DND-41 (cell line): ENCODE results near the gene TMEM106B.
A peak's percentile ranks its signal among the peaks of the same experiment; 100 is the strongest.

Source experiments
- ATAC-seq: fragments of 200-7000 bp; cut with Tn5 transposase; 3 replicates; pipeline ENCODE4 v1.9.1; 2021; ENCODE audit warnings: low read depth; ENCODE audit not compliant: insufficient read depth
- DNase-seq: peaks from one replicate; pipeline ENCODE4 v3.0.0-alpha.2; 2020
- H2AFZ ChIP-seq: 2 replicates; pipeline ENCODE4 v1.6.0; 2012; ENCODE audit warnings: low read depth, low read length
- H3K27ac ChIP-seq: 2 replicates; pipeline ENCODE4 v1.5.1; 2012; ENCODE audit warnings: low read length, inconsistent platforms
- H3K27me3 ChIP-seq: fragments of 200-600 bp; sonication (generic); 2 replicates; pipeline ENCODE4 v1.6.0; 2012; ENCODE audit warnings: low read length, mild to moderate bottlenecking, inconsistent platforms; ENCODE audit not compliant: insufficient read depth, poor library complexity
- H3K36me3 ChIP-seq: 2 replicates; pipeline ENCODE4 v1.5.1; 2012; ENCODE audit warnings: low read length, inconsistent platforms; ENCODE audit not compliant: insufficient read depth
- H3K4me1 ChIP-seq: 2 replicates; pipeline ENCODE4 v1.5.1; 2012; ENCODE audit warnings: mild to moderate bottlenecking, low read length; ENCODE audit not compliant: insufficient read depth
- H3K4me2 ChIP-seq: 2 replicates; pipeline ENCODE4 v1.6.0; 2012; ENCODE audit warnings: mild to moderate bottlenecking, moderate library complexity, low read length, inconsistent platforms; ENCODE audit not compliant: insufficient read depth
- H3K4me3 ChIP-seq, 2 experiments: fragments of 200-600 bp in 1 of 2; shearing (Covaris generic) in 1 of 2; 2 replicates each; pipeline ENCODE4 v1.5.1; 2012 to 2016; ENCODE audit warnings: inconsistent platforms in 2 of 2, low read length in 2 of 2, mild to moderate bottlenecking in 2 of 2, low read depth in 1 of 2, moderate library complexity in 1 of 2
- H3K79me2 ChIP-seq: 2 replicates; pipeline ENCODE4 v1.6.0; 2012; ENCODE audit warnings: low read length, inconsistent platforms; ENCODE audit not compliant: insufficient read depth
- H3K9ac ChIP-seq: 2 replicates; pipeline ENCODE4 v1.6.0; 2012; ENCODE audit warnings: low read depth, mild to moderate bottlenecking, inconsistent platforms, low read length, moderate library complexity
- H3K9me3 ChIP-seq: 2 replicates; pipeline ENCODE4 v1.5.1; 2012; ENCODE audit warnings: low read length, moderate library complexity, mild to moderate bottlenecking, inconsistent platforms; ENCODE audit not compliant: insufficient read depth, severe bottlenecking
- H4K20me1 ChIP-seq: 2 replicates; pipeline ENCODE4 v1.6.0; 2012; ENCODE audit warnings: low read length; ENCODE audit not compliant: insufficient read depth
- CTCF ChIP-seq: IDR thresholded peaks from 2 replicates; pipeline ENCODE4 v1.5.1; 2012; ENCODE audit warnings: borderline replicate concordance, low read length, moderate library complexity, mild to moderate bottlenecking; ENCODE audit not compliant: poor library complexity, severe bottlenecking; ENCODE audit errors: extremely low read depth
- EZH2 ChIP-seq: IDR thresholded peaks from 3 replicates; pipeline ENCODE4 v1.6.1; 2012; ENCODE audit warnings: borderline replicate concordance, low read depth, mild to moderate bottlenecking, moderate library complexity, low read length, inconsistent platforms; ENCODE audit not compliant: severe bottlenecking

TMEM106B gene

GRCh38 chr7:12244129-12244528, 33.0 kb downstream of the TMEM106B start:
- no peak for DNase-seq
- Histone ChIP-seq H3K4me3 (no peak overlapping the region), H3K27me3 (no peaks in the 10 kb centered on the region), H3K36me3 (no peaks in the 10 kb centered on the region), H3K27ac (no peak overlapping the region), H3K9me3 (no peaks in the 10 kb centered on the region), H3K4me2 (no peak overlapping the region), H4K20me1 (no peaks in the 10 kb centered on the region), H3K79me2 (no peaks in the 10 kb centered on the region), H3K4me1 (no peaks in the 10 kb centered on the region), H2AFZ (no peak overlapping the region), H3K9ac (no peak overlapping the region)
- no peak for ATAC-seq
- TF ChIP-seq EZH2 (no peak), CTCF (peak; percentile 7)

- Histone ChIP-seq H3K4me1 (no peaks in the 10 kb centered on the region), H4K20me1 (no peaks in the 10 kb centered on the region), H3K27ac (no peak overlapping the region), H3K4me3 (no peak overlapping the region), H3K36me3 (no peaks in the 10 kb centered on the region), H3K9ac (no peak overlapping the region), H3K79me2 (no peaks in the 10 kb centered on the region), H3K9me3 (no peaks in the 10 kb centered on the region), H3K27me3 (no peaks in the 10 kb centered on the region), H3K4me2 (no peak overlapping the region), H2AFZ (no peak overlapping the region)
- no peak for DNase-seq
- no peak for ATAC-seq
- TF ChIP-seq CTCF: no peak
These were observed 33.6 kb downstream of the TMEM106B start for GRCh38 chr7:12244694-12245093.

- DNase-seq: no peak
These were observed 38.6 kb downstream of the TMEM106B start for GRCh38 chr7:12249706-12250105.

More at GRCh38 chr7:12249706-12250105, 38.6 kb downstream of the TMEM106B start:
- Histone ChIP-seq H2AFZ (no peak overlapping the region), H3K27me3 (no peaks in the 10 kb centered on the region), H4K20me1 (no peaks in the 10 kb centered on the region), H3K4me3 (no peak overlapping the region), H3K4me1 (no peaks in the 10 kb centered on the region), H3K36me3 (no peaks in the 10 kb centered on the region), H3K9ac (no peak overlapping the region), H3K9me3 (no peaks in the 10 kb centered on the region), H3K4me2 (no peak overlapping the region), H3K27ac (no peak overlapping the region), H3K79me2 (no peaks in the 10 kb centered on the region)
- no peak for ATAC-seq
- no peak for TF ChIP-seq CTCF
- TF ChIP-seq EZH2: no peak
